Measurements from ENCODE around the gene PSMG3.
"Not testable (repeated sequence)": the region's sequence is repeated elsewhere in the genome, so short reads cannot be mapped to it uniquely, and the experiment has no call there.

PSMG3 gene

DNA sequence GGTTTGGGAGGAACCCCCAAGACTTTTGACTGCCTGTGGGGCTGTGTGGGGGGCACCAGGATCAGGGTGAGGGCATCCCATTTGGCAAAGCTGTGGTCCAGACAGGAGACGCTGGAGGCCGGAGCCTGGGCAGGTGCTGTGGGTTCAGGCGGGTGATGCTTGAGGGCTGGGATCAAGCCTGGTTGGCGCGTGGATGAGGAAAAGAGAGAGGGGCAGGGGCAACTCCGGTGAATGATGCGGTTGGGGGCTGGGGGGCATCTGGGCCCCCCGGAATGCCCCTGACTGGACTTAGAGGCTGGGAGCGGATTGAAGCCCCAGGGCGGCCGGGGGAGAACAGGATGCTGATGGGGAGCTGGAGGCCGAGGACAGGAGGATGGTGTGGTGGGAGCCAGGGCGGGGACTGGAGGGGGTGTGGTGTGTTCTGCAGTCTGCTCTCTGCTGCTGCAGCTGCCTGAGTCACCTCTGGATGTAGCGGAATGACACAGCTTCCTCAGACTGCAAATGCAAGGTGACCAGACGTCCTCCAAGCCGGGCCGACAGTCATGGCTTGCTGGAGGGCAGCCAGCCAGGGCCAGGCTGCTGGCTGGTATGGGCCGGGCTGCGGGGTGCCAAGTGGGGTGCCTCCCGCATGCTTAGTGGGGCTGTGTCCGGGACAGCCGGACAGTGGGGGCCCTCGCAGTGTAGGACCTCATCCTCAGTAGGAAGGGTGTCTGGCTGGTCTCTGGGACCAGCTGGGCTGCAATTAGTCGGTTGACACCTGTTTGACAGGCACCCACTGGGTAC is 36.1 kb downstream of the PSMG3 start:
- DNase-seq (ENCODE audit: low spot score): no peak

DNA sequence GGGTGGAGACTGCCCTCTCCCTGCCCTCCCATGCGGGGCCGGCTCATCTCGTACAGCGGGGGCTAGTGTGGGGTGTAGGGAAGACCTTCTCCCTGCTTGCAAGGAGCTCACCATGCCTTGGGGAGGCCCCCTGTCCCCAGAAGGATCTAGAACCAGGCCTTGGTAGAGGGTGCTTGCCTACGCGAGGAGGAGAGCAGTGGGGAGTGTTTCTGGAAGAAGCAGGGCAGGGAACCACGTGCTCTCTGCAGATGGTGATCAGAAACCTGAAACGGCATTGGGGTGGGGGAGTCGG is 36.6 kb downstream of the PSMG3 start:
- DNase-seq (ENCODE audit: low spot score): no peak

DNA sequence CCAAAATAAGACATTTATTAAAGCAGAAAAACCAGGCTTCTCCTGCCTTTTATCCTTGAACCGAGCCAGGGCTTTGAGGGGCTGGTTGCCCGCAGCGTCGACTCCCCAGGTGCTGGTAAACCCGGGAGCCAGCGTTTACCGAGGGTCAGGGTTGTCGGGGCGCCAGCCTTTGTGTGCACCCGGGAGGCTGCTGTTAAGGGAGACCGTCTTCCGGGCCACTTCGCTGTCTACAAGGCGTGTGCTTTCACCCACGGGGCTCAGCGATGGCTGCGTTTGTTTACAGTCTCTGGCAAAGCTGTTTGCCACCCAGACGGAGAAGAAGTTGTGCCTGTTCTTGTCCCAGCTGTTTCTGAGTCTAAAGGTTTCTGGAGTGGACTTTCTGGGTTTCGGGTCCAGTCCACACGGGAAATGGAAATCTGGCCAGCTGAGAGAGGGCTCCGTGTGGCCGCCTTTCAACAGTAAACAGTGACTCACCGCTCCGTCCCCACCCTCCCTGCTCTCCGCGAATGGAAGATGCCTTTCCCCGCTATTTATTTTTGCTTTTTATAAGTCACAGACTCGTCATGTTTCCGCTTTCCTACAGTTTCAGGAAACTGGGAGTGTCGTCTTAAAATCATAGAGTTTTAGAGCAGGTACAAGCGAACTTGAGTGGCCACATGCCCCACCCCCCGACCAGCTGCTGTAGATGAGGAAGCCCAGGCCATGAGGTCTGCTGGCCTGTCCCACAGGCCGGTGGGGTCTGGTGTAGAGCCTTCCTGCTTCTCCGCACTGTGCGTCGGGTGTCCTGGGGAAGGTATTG is 37.2 kb downstream of the PSMG3 start:
- no peak for DNase-seq (ENCODE audit: low spot score)

DNA sequence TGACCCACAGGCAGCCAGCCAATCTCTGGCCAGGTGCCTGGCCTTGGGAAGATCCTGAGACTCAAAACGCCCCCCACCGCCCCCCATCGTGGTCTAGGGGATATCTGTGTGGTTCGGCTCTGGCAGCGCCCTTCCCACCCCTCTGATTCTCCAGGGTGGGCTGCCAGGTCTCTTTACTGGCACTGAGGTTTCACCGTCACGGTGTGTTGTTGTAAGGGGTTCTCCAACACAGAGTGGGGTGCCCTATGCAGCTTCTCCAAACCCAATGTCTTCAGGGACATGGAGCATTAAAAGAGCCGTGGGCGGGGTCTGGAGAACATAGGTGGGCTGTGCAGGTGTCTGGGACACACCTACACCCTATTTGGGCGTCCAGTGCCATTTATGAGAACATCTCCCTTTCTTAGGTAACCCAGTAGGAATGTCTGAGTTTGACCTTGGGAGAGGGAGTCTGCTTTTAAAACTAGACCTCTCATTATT is 37.8 kb downstream of the PSMG3 start:
- DNase-seq (ENCODE audit: low spot score): no peak

DNA sequence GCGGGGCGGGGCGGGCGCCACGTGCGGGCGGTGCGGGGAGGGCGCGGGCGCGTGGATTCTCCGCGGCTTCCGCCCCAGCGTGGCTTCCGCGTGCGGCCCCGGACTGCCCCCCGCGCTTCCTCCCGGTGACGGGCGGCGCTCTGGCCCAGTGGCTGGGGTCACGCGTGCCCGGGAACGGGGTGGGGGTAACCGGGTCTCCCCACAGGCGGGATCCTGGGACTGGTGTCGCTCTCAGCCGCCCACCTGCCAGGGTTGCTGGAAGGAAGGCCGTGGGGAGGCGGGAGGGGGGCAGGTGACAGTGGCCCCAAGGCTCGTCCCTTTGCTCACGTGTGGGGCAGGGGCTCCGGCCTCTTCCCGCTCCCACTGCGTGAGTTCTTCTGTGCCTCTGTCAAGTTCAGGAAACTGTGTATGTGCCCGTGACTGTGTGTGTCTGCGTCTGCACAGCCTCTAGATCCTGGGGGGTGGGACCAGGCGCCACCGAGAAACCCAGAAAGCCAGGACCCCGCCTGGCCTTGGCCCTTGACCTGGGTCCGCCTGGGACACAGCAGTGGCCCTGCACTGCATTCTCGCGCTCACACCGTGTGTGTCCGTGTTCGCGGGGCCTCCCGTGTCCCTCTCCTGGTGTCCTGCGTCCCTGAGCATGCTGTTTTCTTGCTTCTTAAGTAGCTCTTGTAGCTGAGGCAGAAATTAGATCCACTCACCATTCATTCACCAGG is 38.4 kb downstream of the PSMG3 start:
- DNase-seq (ENCODE audit: low spot score): no peak

DNA sequence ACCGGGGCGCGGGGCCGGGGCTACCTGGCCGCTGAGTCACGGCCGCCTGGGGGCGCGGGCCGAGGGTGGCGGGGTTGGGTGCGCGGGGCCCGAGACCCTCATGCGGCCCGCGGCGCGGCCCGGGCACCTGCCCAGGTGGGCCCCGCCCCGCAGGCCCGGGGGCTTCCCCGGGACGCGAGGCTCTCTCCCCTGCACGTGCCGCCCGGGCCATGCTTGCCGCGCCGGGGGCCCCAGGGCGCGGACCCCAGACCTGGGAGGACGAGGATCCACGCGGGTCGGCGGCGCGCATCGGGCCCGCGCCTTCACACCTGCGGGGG is 38.9 kb downstream of the PSMG3 start:
- DNase-seq (ENCODE audit: low spot score): no peak

DNA sequence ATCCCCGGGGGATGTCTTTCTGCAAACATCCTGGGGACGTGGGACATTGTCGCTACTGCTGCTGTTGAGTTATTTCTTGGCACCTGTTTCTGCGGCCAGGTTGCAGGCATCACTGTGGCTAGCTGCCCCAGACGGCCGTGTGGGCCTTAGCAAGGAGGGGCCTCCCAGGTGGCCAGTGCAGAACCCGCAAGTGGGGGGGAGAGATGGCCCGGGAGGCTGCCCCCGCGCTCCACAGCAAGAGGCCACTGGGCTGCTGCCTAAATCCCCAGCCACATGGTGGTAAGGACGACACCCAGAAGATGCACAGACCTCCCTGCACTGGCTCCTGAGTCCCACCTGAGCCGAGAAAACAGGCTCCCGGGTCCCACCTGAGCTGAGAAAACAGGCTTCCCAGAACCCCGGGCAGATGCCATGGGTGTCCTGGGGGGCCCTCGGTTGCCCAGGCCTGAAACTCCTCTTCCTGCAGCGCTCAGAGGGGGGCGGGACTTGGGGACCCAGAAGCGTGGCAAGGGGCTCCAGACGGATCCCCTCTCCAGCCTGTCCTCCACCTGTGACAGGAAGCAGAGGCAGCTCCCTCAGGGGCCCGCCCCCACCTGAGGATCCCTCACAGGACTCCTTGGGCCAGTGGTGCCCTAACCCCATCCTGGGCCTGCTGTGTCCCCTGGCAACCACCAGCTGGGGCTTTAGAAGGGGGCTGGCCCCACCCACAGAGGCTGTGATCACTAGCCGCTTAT is 40.3 kb downstream of the PSMG3 start:
- no peak for DNase-seq (ENCODE audit: low spot score)

DNA sequence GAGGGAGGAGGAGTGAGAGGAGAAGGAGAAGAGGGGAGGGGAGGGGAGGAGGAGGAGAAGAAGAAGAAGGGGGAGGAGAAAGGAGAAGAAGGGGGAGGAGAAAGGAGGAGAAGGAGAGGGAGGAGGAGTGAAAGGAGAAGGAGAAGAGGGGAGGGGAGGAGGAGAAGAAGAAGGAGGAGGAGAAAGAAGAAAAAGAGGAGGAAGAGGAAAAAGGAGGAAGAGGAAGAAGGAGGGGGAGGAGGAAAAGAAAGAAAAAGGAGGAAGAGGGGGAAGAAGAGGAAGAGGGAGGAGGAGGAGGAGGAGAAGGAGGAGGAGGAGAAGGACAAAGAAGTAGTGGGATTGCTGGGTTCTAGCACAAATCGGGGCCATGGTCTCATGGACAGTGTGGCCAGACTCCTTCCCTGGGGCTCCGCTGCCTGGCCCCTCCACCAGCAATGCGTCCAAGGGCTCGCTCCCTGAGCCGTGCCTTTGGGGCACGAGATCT is 43.5 kb downstream of the PSMG3 start:
- DNase-seq (ENCODE audit: low spot score): no peak

DNA sequence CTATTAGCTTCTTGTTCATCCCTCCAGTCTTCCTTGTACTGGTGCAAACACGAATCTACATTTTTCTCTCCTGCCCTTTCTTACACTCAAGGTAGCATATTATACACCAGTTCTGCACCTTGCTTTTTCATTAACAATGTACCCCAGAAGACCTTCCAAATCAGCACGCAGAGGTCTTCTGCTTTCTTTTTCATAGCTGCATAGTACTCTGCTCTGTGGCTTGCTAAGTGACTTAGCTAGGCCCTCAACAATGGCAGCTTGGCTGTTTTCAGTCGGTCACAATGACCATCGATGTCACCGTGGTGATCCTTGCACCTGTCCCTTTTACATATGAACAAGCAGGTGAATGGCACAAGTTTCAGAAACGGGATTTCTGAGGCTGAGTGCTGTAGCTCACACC is 44.4 kb downstream of the PSMG3 start:
- DNase-seq (ENCODE audit: low spot score): no peak

DNA sequence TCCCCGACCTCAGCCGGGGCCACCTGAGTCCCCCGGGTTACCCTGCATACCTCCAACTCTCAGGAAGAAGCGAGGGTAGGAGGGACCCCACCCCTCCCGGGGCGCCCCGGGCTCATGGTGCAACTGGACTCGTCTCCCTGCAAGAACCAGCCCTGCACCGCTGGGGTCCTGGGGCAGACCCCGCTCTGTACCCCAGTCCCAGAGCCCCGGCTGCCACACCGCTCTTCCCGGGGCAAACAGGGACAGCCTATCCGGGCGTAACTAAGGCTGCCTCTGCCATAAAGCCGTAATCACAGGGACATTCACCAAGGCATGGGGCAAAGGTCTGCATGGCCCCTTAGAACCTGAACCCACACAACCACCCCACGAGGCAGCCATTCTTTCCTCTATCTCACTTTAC is 46.0 kb downstream of the PSMG3 start:
- no peak for DNase-seq (ENCODE audit: low spot score)

DNA sequence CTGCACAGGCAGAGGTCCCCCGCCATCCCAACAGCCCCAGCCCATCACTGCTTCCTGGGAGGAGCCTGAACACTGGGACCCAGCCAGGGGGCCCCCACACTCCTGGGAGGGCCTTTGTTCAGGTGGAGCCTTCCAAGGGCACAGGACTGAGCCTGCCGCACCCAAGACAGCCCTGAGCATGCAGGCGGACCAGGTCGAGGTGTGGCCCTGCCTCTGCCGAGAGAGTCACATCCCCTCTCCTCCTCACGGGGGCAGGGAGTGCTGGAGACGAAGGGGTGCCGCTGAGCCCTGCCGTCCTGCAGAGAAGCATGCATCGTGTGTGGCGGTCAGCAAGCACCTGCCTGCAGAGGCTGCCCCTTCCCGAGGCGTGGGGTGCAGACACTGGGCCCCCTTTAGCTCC is 46.6 kb downstream of the PSMG3 start:
- DNase-seq (ENCODE audit: low spot score): no peak

DNA sequence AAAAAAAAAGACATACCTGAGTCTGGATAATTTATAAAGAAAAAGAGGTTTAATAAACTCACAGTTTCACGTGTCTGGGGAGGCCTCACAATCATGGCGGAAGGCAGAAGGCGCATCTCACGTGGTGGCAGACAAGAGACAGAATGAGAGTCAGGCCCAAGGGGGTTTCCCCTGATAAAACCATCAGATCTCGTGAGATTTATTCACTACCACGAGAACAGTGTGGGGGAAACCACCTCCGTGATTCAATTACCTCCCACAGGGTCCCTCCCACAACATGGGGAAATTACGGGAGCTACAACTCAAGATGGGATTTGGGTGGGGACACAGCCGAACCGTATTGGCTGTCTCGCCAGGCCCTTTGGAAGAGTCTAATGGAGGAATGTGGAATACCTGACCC is 48.4 kb downstream of the PSMG3 start:
- no peak for DNase-seq (ENCODE audit: low spot score)

DNA sequence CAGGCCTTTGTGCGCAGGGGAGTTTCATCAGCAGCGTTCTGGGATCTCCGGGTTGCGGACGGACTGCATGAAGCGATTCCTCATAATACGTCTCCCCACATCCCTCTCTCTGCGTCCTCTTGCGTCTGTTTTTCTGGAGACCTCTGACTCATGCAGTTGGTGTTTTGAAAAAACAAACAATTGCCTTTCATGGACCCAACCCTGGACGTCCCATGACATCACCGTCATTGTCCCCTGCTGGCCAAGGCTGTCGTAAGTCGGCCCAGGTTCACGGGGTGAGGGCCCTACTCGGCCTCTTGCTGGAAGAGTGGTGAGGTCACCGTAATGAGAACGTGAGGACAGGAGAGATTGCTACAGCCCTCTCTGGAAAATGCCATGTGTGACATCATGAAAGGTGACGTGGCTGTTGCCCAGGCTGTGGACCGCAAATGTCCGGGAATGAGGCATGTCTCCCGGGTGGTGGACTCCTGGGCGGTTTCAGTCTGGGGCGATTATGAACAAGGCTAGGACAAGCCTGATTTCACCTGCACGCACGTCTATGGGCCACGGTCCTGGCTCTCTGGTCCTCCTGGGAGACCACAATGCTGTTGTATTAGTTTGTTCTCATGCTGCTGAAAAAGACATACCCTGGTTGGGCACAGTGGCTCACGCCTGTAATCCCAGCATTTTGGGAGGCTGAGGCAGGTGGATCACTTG is 49.1 kb downstream of the PSMG3 start:
- DNase-seq (ENCODE audit: low spot score): no peak

DNA sequence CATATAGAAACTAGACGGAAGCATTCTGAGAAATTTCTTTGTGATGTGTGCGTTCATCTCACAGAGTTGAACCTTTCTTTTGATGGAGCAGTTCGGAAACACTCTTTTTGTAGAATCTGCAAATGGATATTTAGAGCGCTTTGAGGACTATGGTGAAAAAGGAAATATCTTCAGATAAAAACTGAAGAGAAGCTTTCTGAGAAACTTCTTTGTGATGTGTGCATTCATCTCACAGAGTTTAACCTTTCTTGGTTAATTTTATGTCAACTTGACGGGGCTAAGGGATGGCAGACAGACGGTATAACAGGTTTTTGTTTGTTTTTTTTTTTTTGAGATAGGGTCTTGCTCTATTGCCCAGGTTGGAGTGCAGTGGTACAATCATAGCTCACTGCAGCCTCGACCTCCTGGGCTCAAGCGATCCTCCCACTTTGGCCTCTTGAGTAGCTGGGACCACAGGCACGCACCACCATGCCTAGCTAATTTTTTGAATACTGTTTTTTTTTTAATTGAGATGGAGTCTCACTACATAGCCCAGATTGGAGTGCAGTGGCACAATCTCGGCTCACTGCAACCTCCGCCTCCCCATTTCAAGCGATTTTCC is 50.4 kb downstream of the PSMG3 start:
- not testable (repeated sequence) for DNase-seq (ENCODE audit: low spot score)

Data from COLO829 (cell line).